HFFc6 (cell line): ENCODE results near the gene NANS. TPM values are rescaled to one million over a fixed set of nuclear protein-coding genes. Genes with fewer than 3 reads are reported as not detected.

Source experiments
- DNase-seq: peaks from one replicate; pipeline ENCODE4 v3.0.0-alpha.2; 2018
- H3K27ac Mint-ChIP-seq: 2 replicates; pipeline ENCODE4 v1.8.0; 2020; ENCODE audit warnings: mild to moderate bottlenecking, mixed read lengths
- H3K27me3 Mint-ChIP-seq: 2 replicates; pipeline ENCODE4 v1.8.0; 2021; ENCODE audit warnings: mild to moderate bottlenecking, moderate library complexity, mixed read lengths; ENCODE audit not compliant: insufficient read depth
- H3K36me3 Mint-ChIP-seq: 2 replicates; pipeline ENCODE4 v1.8.0; 2021; ENCODE audit warnings: low read depth, mixed read lengths
- H3K4me1 Mint-ChIP-seq: 2 replicates; pipeline ENCODE4 v1.8.0; 2020; ENCODE audit warnings: low read depth, mixed read lengths
- H3K4me3 Mint-ChIP-seq: 2 replicates; pipeline ENCODE4 v1.8.0; 2020; ENCODE audit warnings: mild to moderate bottlenecking, moderate library complexity, mixed read lengths
- H3K9me3 Mint-ChIP-seq: 2 replicates; pipeline ENCODE4 v1.8.0; 2020; ENCODE audit warnings: mild to moderate bottlenecking, mixed read lengths
- total RNA-seq, 6 experiments: library from RNA; stranded (reverse); fragmentation: NEBNext Ultra II Directional; extraction: Animal tissue kit (Norgen Biotek cat#: 25700); gene quantifications; 2 replicates in 1 of 6; 3 replicates in 5 of 6; pipeline ENCODE4 v1.2.3, GENCODE V29; 2021
- TF ChIP-seq, protein P1 (sequence below): fragments of 200-600 bp; sonication (generic); IDR thresholded peaks from 2 replicates; pipeline ENCODE4 v1.5.0; 2021; ENCODE audit warnings: antibody characterized with exemption, mild to moderate bottlenecking

The NANS gene
- total RNA-seq, 6 experiments from 2014 or later = 82.4 to 103 (median 101) TPM

DNA sequence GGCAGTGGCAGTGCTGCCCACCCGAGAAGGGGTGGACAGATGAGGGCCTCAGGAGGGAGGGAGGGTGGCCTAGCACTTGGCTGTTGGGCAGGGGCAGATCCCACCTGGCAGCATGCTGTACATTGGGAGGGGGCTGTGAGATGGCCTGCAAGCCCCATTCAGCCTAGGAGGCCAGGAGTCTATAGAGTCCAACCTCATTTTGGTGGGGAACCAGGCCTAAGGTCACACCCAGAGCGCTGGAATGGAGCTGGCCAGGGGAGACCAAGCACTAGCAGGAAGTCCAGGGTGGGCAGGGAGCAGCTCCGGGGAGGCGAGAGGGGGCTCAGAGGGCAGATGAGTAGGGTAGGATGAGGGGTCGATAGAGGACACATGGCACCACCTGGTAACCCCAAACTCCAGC lies 39.6 kb downstream of the NANS start:
- H3K27ac Mint-ChIP-seq = no peak overlapping the region
- TF ChIP-seq, protein P1, sequence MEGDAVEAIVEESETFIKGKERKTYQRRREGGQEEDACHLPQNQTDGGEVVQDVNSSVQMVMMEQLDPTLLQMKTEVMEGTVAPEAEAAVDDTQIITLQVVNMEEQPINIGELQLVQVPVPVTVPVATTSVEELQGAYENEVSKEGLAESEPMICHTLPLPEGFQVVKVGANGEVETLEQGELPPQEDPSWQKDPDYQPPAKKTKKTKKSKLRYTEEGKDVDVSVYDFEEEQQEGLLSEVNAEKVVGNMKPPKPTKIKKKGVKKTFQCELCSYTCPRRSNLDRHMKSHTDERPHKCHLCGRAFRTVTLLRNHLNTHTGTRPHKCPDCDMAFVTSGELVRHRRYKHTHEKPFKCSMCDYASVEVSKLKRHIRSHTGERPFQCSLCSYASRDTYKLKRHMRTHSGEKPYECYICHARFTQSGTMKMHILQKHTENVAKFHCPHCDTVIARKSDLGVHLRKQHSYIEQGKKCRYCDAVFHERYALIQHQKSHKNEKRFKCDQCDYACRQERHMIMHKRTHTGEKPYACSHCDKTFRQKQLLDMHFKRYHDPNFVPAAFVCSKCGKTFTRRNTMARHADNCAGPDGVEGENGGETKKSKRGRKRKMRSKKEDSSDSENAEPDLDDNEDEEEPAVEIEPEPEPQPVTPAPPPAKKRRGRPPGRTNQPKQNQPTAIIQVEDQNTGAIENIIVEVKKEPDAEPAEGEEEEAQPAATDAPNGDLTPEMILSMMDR = no peak
- H3K27me3 Mint-ChIP-seq = peaks cover 1% of the 10 kb centered on the region; the same call in 1 of the 2 replicates
- H3K4me3 Mint-ChIP-seq = no peak overlapping the region
- no peak for DNase-seq
- H3K36me3 Mint-ChIP-seq = peaks cover 7% of the 10 kb centered on the region; the same call in 1 of the 2 replicates
- H3K9me3 Mint-ChIP-seq = no peaks in the 10 kb centered on the region
- no peaks in the 10 kb centered on the region for H3K4me1 Mint-ChIP-seq

- no peaks in the 10 kb centered on the region for H3K4me1 Mint-ChIP-seq
- TF ChIP-seq, protein P1 = no peak
- DNase-seq = no peak
- no peaks in the 10 kb centered on the region for H3K9me3 Mint-ChIP-seq
- peaks cover 1% of the 10 kb centered on the region; the same call in 1 of the 2 replicates for H3K27me3 Mint-ChIP-seq
- no peak overlapping the region for H3K27ac Mint-ChIP-seq
- H3K4me3 Mint-ChIP-seq = no peak overlapping the region
- 0 out of 2 replicates have a peak, but pooled peaks cover 7% of the 10 kb centered on the region for H3K36me3 Mint-ChIP-seq
Observed at GRCh38 chr9:98097836-98098235, 41.3 kb downstream of the NANS start.

- Mint-ChIP-seq H3K4me1 (no peaks in the 10 kb centered on the region), H3K36me3 (0 out of 2 replicates have a peak, but pooled peaks cover 4% of the 10 kb centered on the region), H3K27me3 (peaks cover 1% of the 10 kb centered on the region; the same call in 1 of the 2 replicates), H3K9me3 (no peaks in the 10 kb centered on the region), H3K27ac (no peak overlapping the region), H3K4me3 (no peak overlapping the region)
- DNase-seq = no peak
- TF ChIP-seq, protein P1 = no peak
Observed at GRCh38 chr9:98099346-98099745, 42.8 kb downstream of the NANS start.

DNA sequence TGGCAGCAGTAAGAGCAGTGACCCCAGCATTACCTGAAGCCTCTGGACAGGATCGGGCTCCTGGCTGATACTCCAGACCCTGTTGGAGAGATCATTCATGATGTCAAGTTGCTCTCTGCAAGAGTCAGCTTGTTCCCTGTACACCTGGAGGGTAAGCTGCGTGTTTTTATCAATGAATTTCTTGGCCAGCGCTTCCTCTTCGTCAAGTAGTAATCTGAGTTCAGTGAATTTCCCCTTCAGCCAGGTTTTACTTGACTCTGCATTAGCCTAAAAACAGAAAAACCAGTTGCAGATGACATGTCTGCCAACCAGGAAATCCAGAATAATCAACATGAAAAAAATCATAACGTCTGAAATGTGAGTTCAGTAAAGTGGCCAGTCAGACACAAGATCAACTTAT lies 43.4 kb downstream of the NANS start:
- no peak for DNase-seq
- peaks cover 1% of the 10 kb centered on the region; the same call in 1 of the 2 replicates for H3K27me3 Mint-ChIP-seq
- no peaks in the 10 kb centered on the region for H3K4me1 Mint-ChIP-seq
- no peak overlapping the region for H3K4me3 Mint-ChIP-seq
- H3K36me3 Mint-ChIP-seq = no peaks in the 10 kb centered on the region
- H3K9me3 Mint-ChIP-seq = no peaks in the 10 kb centered on the region
- TF ChIP-seq, protein P1 = no peak
- no peak overlapping the region for H3K27ac Mint-ChIP-seq

- no peak for DNase-seq
Observed at GRCh38 chr9:98100456-98100855, 43.9 kb downstream of the NANS start.

More at GRCh38 chr9:98100456-98100855, 43.9 kb downstream of the NANS start:
- TF ChIP-seq, protein P1 = no peak
- Mint-ChIP-seq H3K9me3 (no peaks in the 10 kb centered on the region), H3K27me3 (peaks cover 1% of the 10 kb centered on the region; the same call in 1 of the 2 replicates), H3K27ac (no peak overlapping the region), H3K4me3 (no peak overlapping the region), H3K36me3 (no peaks in the 10 kb centered on the region; the same call in 1 of the 2 replicates), H3K4me1 (no peaks in the 10 kb centered on the region)
